Suprapubic skin (tissue), 4 donors: ENCODE measurements around the gene MSL3B.
A peak's percentile ranks its signal among the peaks of the same experiment; 100 is the strongest.

ENCODE experiments used
- DNase-seq, 2 donors: peaks; one replicate each; pipeline ENCODE4 v3.0.0-alpha.2; 2019; ENCODE audit warnings: low spot score in 2 of 2
- H3K27ac ChIP-seq: fragments of 200-600 bp; sonication (generic); one replicate; pipeline ENCODE4 v1.5.1; 2019
- H3K27me3 ChIP-seq: fragments of 200-600 bp; sonication (generic); one replicate; pipeline ENCODE4 v1.5.1; 2019
- H3K36me3 ChIP-seq: fragments of 200-600 bp; sonication (generic); one replicate; pipeline ENCODE4 v1.5.1; 2019
- H3K4me1 ChIP-seq: fragments of 200-600 bp; sonication (generic); one replicate; pipeline ENCODE4 v1.5.1; 2019
- H3K4me3 ChIP-seq: fragments of 200-600 bp; sonication (generic); one replicate; pipeline ENCODE4 v1.5.1; 2019; ENCODE audit warnings: mild to moderate bottlenecking
- H3K9me3 ChIP-seq: fragments of 200-600 bp; sonication (generic); one replicate; pipeline ENCODE4 v1.5.1; 2019
- EP300 ChIP-seq: sonication (generic); formaldehyde crosslinking; IDR thresholded peaks from one replicate; pipeline ENCODE4 v1.6.1; 2017; ENCODE audit warnings: antibody characterized with exemption
- POLR2A ChIP-seq, 2 donors: fragments of 450-650 bp; IDR thresholded peaks; one replicate each; pipeline ENCODE4 v1.6.1; 2017; ENCODE audit warnings: antibody characterized with exemption in 2 of 2, mild to moderate bottlenecking in 2 of 2, moderate library complexity in 2 of 2
- POLR2AphosphoS5 ChIP-seq, 3 donors: sonication (generic); formaldehyde crosslinking; IDR thresholded peaks; one replicate each; pipeline ENCODE4 v1.6.1; 2017; ENCODE audit warnings: antibody characterized with exemption in 3 of 3
- WGBS: methylation state at CpG from one replicate; pipeline ENCODE4 v1.1.5; 2018; 5-methylcytosine and 5-hydroxymethylcytosine counted together
- TF ChIP-seq, protein P1 (sequence below), 2 donors: fragments of 200-600 bp in 1 of 2; fragments of 450-650 bp in 1 of 2; sonication (generic) in 1 of 2; IDR thresholded peaks; one replicate each; pipeline ENCODE4 v1.5.1; 2016 to 2019; ENCODE audit warnings: antibody characterized with exemption in 2 of 2, mild to moderate bottlenecking in 1 of 2, moderate library complexity in 1 of 2

MSL3B gene

DNA sequence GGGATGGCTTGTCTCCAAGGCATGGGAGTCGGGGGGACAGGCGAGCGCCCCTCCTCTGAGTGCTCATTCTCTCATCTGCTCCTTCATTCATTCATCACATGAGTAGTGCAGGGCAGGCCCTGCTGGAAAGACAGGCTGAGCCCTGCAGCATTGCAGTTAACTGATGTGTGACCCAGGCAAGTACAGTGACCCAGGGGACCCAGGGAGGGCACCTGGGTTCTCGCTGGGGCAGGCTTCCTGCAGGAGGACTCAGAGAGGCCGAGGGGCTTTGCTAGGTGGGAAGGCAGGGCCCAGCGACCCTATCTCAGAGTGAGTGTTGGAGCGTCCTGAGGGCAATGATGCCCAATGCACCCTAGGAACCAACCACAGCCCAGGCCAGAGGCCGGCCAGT lies 44.5 kb downstream of the MSL3B start:
- no peak for TF ChIP-seq EP300
- no peak for TF ChIP-seq POLR2A (IDR thresholded peaks at IDR 0.05)
- TF ChIP-seq, protein P1, sequence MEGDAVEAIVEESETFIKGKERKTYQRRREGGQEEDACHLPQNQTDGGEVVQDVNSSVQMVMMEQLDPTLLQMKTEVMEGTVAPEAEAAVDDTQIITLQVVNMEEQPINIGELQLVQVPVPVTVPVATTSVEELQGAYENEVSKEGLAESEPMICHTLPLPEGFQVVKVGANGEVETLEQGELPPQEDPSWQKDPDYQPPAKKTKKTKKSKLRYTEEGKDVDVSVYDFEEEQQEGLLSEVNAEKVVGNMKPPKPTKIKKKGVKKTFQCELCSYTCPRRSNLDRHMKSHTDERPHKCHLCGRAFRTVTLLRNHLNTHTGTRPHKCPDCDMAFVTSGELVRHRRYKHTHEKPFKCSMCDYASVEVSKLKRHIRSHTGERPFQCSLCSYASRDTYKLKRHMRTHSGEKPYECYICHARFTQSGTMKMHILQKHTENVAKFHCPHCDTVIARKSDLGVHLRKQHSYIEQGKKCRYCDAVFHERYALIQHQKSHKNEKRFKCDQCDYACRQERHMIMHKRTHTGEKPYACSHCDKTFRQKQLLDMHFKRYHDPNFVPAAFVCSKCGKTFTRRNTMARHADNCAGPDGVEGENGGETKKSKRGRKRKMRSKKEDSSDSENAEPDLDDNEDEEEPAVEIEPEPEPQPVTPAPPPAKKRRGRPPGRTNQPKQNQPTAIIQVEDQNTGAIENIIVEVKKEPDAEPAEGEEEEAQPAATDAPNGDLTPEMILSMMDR (IDR thresholded peaks at IDR 0.05) = no peak
- TF ChIP-seq POLR2AphosphoS5 (IDR thresholded peaks at IDR 0.05) = no peak
- Histone ChIP-seq H3K9me3 (peaks cover 3% of the 10 kb centered on the region), H3K27me3 (peaks cover 2% of the 10 kb centered on the region), H3K36me3 (no peaks in the 10 kb centered on the region), H3K4me3 (no peak overlapping the region), H3K4me1 (peaks cover 7% of the 10 kb centered on the region), H3K27ac (no peak overlapping the region)
- 80% methylated on average over 4 of the region's 8 CpGs for WGBS
- peak in 1 of 2 donors; percentile 31 for DNase-seq

DNA sequence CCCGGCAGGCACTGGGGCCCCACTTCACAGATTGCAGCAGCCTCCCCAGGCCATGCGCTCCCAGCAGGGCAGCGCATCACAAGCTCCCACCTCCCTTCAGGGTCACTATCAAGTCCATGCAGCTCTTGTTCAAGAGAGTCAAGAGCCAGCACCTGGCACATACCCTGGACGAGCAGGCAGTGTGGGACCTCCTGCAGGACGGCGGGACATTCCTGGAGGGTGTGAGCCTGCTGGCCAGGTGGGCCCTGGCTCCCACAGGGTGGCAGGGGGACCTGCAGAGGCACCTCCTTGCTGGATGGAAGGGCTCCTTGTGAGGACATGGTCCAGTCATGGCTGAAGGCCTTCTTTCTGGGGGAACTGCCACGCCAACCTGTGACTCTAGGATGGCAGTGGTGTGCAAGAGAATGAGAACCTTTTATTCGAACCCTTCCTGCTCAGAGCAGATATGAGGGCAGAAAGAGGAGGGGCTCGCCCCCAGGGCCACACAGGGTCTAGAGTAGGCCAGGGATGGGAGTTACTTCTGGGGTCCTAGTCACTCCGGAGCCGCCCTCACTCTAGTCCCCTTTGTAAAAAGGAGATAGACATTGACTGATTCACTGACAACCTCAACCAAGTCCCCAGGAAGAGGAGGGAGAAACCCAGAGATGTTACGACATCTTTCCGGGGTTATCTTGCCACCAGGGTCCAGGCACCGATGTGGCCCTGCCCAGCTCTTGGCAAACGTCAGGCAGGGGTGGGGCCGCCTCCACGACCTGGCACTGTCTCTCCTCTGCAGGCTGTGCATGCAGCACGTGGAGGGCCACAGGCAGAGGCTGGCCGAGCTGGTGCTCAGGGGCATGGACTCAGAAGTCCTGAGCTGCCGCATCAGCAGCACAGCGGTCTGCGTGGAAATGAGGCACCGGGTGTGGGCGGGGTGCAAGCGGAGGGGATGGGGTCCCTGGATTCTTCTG lies 45.1 kb downstream of the MSL3B start:
- 74% methylated on average over 11 of the region's 25 CpGs for WGBS
- H3K36me3 ChIP-seq = no peaks in the 10 kb centered on the region
- TF ChIP-seq, protein P1 (IDR thresholded peaks at IDR 0.05) = no peak
- TF ChIP-seq EP300 (no peak), POLR2A (IDR thresholded peaks at IDR 0.05) (no peak), POLR2AphosphoS5 (IDR thresholded peaks at IDR 0.05) (no peak)
- peaks cover under 1% of the 10 kb centered on the region for H3K4me1 ChIP-seq
- no peak overlapping the region for H3K4me3 ChIP-seq
- H3K27me3 ChIP-seq = no peaks in the 10 kb centered on the region
- peaks cover 3% of the 10 kb centered on the region for H3K9me3 ChIP-seq
- no peak overlapping the region for H3K27ac ChIP-seq
- peak; percentile 53 to 73 for DNase-seq

DNA sequence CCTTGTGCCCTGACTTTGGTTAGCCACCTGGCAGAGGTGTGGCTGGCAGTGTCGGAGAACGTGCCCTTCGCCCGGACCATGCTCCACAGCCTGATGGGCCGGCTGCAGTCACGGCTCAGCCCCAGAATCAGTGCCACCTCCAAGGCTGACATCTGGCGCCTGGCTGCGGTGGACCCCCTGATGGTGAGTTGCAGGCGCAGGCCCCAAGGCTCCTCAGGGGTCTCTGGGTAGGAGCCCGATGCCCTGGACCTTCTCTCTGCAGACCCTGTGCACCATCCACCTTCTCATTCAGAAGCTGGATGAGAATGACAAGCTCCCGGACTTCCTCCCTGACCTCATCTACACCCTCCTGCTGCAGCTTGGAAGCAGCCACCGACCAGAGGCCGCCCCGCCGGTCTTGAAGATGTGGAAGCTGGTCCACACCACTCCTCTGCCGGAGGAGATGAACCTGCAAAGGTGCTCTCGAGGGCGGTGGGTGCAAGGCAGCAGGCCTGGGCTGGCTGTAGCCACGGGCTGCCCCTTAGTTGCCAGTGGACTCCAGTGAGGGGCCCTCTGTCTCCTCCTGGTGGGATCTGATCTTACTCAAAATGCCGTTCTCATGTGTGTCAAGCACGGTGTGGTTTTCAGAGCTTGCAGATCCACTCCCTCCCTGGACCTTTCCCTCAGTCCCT lies 46.0 kb downstream of the MSL3B start:
- 94% methylated on average over 2 of the region's 21 CpGs for WGBS
- no peak overlapping the region for H3K27ac ChIP-seq
- TF ChIP-seq POLR2A (IDR thresholded peaks at IDR 0.05) (no peak), POLR2AphosphoS5 (IDR thresholded peaks at IDR 0.05) (no peak), EP300 (no peak)
- TF ChIP-seq, protein P1 (IDR thresholded peaks at IDR 0.05) = no peak
- H3K36me3 ChIP-seq = no peaks in the 10 kb centered on the region
- peaks cover 3% of the 10 kb centered on the region for H3K9me3 ChIP-seq
- H3K27me3 ChIP-seq = no peaks in the 10 kb centered on the region
- H3K4me1 ChIP-seq = no peaks in the 10 kb centered on the region
- no peak overlapping the region for H3K4me3 ChIP-seq
- peak; percentile 39 to 73 for DNase-seq

DNA sequence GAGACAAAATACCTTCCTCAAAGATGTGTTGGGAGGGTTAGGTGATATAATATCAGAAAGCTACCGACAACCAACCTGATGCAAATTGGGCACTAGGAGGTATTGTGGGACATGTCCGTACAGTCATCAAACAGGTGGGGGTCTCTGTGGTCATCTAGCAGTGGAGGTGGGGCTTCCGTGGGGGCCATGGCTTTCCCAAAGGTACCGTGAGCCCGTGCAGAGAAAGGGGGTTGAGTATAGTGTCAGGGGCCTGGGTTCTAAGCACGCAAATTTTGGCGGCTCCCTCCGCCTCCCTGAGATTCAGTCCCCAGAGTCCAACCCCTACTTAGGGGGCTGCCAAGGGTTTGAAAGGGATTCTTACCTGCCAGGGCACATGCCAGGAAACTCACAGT lies 46.5 kb downstream of the MSL3B start:
- Histone ChIP-seq H3K4me1 (no peaks in the 10 kb centered on the region), H3K4me3 (no peak overlapping the region), H3K27me3 (no peaks in the 10 kb centered on the region), H3K36me3 (no peaks in the 10 kb centered on the region), H3K27ac (no peak overlapping the region), H3K9me3 (peaks cover 3% of the 10 kb centered on the region)
- TF ChIP-seq, protein P1 (IDR thresholded peaks at IDR 0.05) = no peak
- TF ChIP-seq POLR2A (IDR thresholded peaks at IDR 0.05) (no peak), EP300 (no peak), POLR2AphosphoS5 (IDR thresholded peaks at IDR 0.05) (no peak)
- DNase-seq = peak; percentile 24 to 57
- 98% methylated on average over 6 of the region's 8 CpGs for WGBS

DNA sequence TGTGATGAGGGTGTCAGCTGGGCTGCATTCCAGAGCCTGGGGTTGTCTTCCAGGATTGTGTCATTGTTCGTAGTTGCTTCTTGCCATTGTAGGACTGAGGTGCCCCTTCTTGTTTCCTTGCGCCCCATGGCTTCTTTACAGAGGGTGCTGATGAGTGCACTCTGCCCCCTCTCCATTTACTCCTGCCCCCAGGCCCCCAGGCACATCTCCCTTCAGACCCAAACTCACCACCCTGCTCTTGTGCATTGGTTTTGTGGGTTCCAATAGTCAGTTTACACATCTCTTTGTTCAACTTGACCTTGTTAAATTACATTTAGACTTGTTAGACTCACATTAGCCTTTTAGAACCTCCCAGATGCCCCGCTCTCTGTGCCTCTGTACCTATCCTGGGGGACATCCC lies 47.0 kb downstream of the MSL3B start:
- 89% methylated on average over 3 of the region's 3 CpGs for WGBS

More for the DNA sequence above, 47.0 kb downstream of the MSL3B start:
- Histone ChIP-seq H3K4me3 (no peak overlapping the region), H3K4me1 (no peaks in the 10 kb centered on the region), H3K27ac (no peak overlapping the region), H3K27me3 (no peaks in the 10 kb centered on the region), H3K36me3 (no peaks in the 10 kb centered on the region), H3K9me3 (peaks cover under 1% of the 10 kb centered on the region)
- peak; percentile 9 to 34 for DNase-seq
- no peak for TF ChIP-seq EP300
- TF ChIP-seq POLR2AphosphoS5 (IDR thresholded peaks at IDR 0.05) = no peak
- TF ChIP-seq POLR2A (IDR thresholded peaks at IDR 0.05) = no peak
- TF ChIP-seq, protein P1 (IDR thresholded peaks at IDR 0.05) = no peak
